ENCODE data around the gene SPATA6. TPM values are rescaled to one million over a fixed set of nuclear protein-coding genes. Genes with fewer than 3 reads are reported as not detected.

Gene SPATA6
- total and polyA plus RNA-seq, 2 donors (not counting 3 experiments of a cell fraction or from before 2014, with no cell fraction given): 0.79 to 4.9 TPM

DNA sequence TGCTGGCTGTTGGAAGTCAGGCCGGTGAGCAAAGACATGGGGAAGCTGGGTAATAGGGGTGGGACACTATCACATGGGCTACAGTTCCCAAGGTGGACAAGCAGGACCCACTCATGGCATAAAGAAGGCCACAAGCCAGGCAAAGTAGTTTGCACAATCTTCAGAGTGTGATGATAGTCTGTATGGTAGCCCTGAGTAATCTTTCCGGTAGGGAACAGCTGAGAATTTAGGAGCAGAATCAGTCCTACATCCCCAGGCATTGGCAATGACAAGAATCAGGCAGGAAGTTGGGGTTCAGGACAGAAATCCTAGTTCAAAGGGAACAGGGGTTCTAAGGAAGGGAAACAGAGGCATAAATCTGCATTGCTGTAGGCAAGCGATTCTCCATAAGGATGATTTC is 23.9 kb upstream of the SPATA6 start:
- BruUV-seq (replicated peaks): no TSS peak
- Histone ChIP-seq H3K4me3 (replicated peaks in 1 of 3; ENCODE audit: insufficient read depth in 1 of 3, low read depth in 1 of 3, low read length in 3 of 3) (no peak overlapping the region), H4K20me1 (replicated peaks; ENCODE audit: control insufficient read depth, extremely low read depth, insufficient read depth, low read length) (no peaks in the 10 kb centered on the region), H3K9me3 (replicated peaks; ENCODE audit: control insufficient read depth, insufficient read depth, low read length) (no peaks in the 10 kb centered on the region), H3K27ac (ENCODE audit: insufficient read depth, low read depth, low read length) (no peak overlapping the region), H3K4me2 (ENCODE audit: insufficient read depth, low read length) (no peak overlapping the region), H3K4me1 (ENCODE audit: control insufficient read depth, extremely low read depth, insufficient read depth, low read length) (peaks cover 7% of the 10 kb centered on the region), H3K36me3 (ENCODE audit: control insufficient read depth in 2 of 2, extremely low read depth in 1 of 2, insufficient read depth in 2 of 2, low read length in 2 of 2) (no peaks in the 10 kb centered on the region), H3K9me1 (replicated peaks; ENCODE audit: control insufficient read depth, extremely low read depth, insufficient read depth, low read length) (no peaks in the 10 kb centered on the region), H3K27me3 (ENCODE audit: control insufficient read depth in 2 of 2, insufficient read depth in 2 of 2, low read length in 2 of 2) (no peaks in the 10 kb centered on the region), H3K9ac (replicated peaks; ENCODE audit: extremely low read depth, insufficient read depth, low read length) (no peak overlapping the region), H3K79me2 (ENCODE audit: control insufficient read depth, insufficient read depth, low read length) (no peaks in the 10 kb centered on the region), H2AFZ (ENCODE audit: low read depth, low read length) (no peak overlapping the region)
- ChIA-PET POLR2A (no interaction called here), CTCF (interaction anchor here (1.1 kb wide), 1 partner anchor 26 kb away, joined by 3 read pairs; no protein-coding TSS in a partner anchor)
- TF ChIP-seq POLR2AphosphoS5 (IDR thresholded peaks at IDR 0.05; ENCODE audit: insufficient read depth, low read depth, low read length) (no peak), FOS (IDR thresholded peaks at IDR 0.05; ENCODE audit: borderline replicate concordance, insufficient read depth, low read length) (no peak), POLR2A (IDR thresholded peaks at IDR 0.05; ENCODE audit: low read depth, low read length) (no peak), GATA2 (IDR thresholded peaks at IDR 0.05; ENCODE audit: insufficient read depth, insufficient read length, low read depth, low read length) (no peak), JUN (IDR thresholded peaks at IDR 0.05; ENCODE audit: borderline replicate concordance, insufficient read depth, insufficient read length, low read depth) (no peak), MYC (IDR thresholded peaks at IDR 0.05; ENCODE audit: low read depth, low read length) (no peak), EZH2 (IDR thresholded peaks at IDR 0.05; ENCODE audit: borderline replicate concordance, low read depth, low read length, severe bottlenecking) (no peak)
- TF ChIP-seq, protein P1, sequence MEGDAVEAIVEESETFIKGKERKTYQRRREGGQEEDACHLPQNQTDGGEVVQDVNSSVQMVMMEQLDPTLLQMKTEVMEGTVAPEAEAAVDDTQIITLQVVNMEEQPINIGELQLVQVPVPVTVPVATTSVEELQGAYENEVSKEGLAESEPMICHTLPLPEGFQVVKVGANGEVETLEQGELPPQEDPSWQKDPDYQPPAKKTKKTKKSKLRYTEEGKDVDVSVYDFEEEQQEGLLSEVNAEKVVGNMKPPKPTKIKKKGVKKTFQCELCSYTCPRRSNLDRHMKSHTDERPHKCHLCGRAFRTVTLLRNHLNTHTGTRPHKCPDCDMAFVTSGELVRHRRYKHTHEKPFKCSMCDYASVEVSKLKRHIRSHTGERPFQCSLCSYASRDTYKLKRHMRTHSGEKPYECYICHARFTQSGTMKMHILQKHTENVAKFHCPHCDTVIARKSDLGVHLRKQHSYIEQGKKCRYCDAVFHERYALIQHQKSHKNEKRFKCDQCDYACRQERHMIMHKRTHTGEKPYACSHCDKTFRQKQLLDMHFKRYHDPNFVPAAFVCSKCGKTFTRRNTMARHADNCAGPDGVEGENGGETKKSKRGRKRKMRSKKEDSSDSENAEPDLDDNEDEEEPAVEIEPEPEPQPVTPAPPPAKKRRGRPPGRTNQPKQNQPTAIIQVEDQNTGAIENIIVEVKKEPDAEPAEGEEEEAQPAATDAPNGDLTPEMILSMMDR (IDR thresholded peaks at IDR 0.05; ENCODE audit: extremely low read depth in 1 of 2, insufficient read depth in 1 of 2, low read depth in 1 of 2, low read length in 2 of 2): no peak
- TF ChIP-seq, protein P2, sequence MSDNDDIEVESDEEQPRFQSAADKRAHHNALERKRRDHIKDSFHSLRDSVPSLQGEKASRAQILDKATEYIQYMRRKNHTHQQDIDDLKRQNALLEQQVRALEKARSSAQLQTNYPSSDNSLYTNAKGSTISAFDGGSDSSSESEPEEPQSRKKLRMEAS (IDR thresholded peaks at IDR 0.05; ENCODE audit: insufficient read depth, insufficient read length): no peak
- dilution Hi-C loops (cut with MboI; ENCODE audit: extremely low pct_ligation_motif_present, low sequenced_read_pairs): no loop called here
- FAIRE-seq: no peak
- intact Hi-C loops (cut with micrococcal nuclease): loop anchor here (5.0 kb wide), 1 partner anchor 269 kb away; no protein-coding TSS in a partner anchor
- no peak for DNase-seq (ENCODE audit: low read depth, low spot score)
